Suprapubic skin (tissue), 4 donors: ENCODE results near the gene PLXNA2.

Experiments used
- EP300 ChIP-seq: sonication (generic); formaldehyde crosslinking; IDR thresholded peaks from one replicate; pipeline ENCODE4 v1.6.1; 2017; ENCODE audit warnings: antibody characterized with exemption
- POLR2A ChIP-seq, 2 donors: fragments of 450-650 bp; IDR thresholded peaks; one replicate each; pipeline ENCODE4 v1.6.1; 2017; ENCODE audit warnings: antibody characterized with exemption in 2 of 2, mild to moderate bottlenecking in 2 of 2, moderate library complexity in 2 of 2
- POLR2AphosphoS5 ChIP-seq, 3 donors: sonication (generic); formaldehyde crosslinking; IDR thresholded peaks; one replicate each; pipeline ENCODE4 v1.6.1; 2017; ENCODE audit warnings: antibody characterized with exemption in 3 of 3
- TF ChIP-seq, protein P1 (sequence below), 2 donors: fragments of 200-600 bp in 1 of 2; fragments of 450-650 bp in 1 of 2; sonication (generic) in 1 of 2; IDR thresholded peaks; one replicate each; pipeline ENCODE4 v1.5.1; 2016 to 2019; ENCODE audit warnings: antibody characterized with exemption in 2 of 2, mild to moderate bottlenecking in 1 of 2, moderate library complexity in 1 of 2

DNA sequence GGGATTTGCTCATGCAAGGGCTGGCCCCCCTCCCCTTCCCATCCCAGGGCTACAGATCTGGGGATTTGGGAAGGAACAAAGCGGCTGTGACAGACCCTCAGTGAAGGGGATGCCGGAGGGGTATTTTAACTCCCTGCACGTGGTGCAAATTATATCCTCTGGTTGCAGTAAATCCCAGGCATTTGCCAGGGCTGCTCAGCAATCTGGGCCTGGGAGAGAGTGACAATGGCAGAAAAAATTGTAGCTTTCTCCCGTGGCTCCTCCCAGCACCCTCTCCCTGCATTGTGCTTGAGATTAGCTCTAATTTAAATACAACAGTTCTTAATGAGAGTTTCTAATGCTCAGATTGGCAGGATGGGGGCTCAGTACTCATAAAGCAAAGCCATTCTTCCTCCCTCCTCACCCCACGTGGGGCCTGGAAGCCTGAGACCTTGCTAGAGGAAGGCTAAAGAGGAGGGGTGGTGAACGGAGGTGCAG lies 203.3 kb downstream of the PLXNA2 start:
- TF ChIP-seq, protein P1, sequence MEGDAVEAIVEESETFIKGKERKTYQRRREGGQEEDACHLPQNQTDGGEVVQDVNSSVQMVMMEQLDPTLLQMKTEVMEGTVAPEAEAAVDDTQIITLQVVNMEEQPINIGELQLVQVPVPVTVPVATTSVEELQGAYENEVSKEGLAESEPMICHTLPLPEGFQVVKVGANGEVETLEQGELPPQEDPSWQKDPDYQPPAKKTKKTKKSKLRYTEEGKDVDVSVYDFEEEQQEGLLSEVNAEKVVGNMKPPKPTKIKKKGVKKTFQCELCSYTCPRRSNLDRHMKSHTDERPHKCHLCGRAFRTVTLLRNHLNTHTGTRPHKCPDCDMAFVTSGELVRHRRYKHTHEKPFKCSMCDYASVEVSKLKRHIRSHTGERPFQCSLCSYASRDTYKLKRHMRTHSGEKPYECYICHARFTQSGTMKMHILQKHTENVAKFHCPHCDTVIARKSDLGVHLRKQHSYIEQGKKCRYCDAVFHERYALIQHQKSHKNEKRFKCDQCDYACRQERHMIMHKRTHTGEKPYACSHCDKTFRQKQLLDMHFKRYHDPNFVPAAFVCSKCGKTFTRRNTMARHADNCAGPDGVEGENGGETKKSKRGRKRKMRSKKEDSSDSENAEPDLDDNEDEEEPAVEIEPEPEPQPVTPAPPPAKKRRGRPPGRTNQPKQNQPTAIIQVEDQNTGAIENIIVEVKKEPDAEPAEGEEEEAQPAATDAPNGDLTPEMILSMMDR (IDR thresholded peaks at IDR 0.05) = no peak
- TF ChIP-seq POLR2A (IDR thresholded peaks at IDR 0.05) = no peak
- TF ChIP-seq EP300 = no peak
- TF ChIP-seq POLR2AphosphoS5 (IDR thresholded peaks at IDR 0.05) = no peak
